ENCODE measurements around the gene FGF13.

FGF13 gene

GRCh38 chrX:138664016-138664415 is 47.5 kb downstream of the FGF13 start:
- H3K27ac ChIP-seq = no peak overlapping the region
- TF ChIP-seq CTCF (IDR thresholded peaks at IDR 0.05; ENCODE audit: low read depth, low read length, missing control alignments) = no peak
- H3K36me3 ChIP-seq (replicated peaks) = no peaks in the 10 kb centered on the region
- in situ Hi-C loops (cut with HindIII; ENCODE audit: low pct_ligation_motif_present, low sequenced_read_pairs) = no loop called here
- H3K27me3 ChIP-seq (replicated peaks) = no peaks in the 10 kb centered on the region
- no peak for DNase-seq
- H3K4me3 ChIP-seq (ENCODE audit: low read depth, low read length) = no peak overlapping the region

- no peak for DNase-seq
- TF ChIP-seq CTCF (IDR thresholded peaks at IDR 0.05; ENCODE audit: low read depth, low read length, missing control alignments) = no peak
- H3K4me3 ChIP-seq (ENCODE audit: low read depth, low read length) = no peak overlapping the region
- H3K36me3 ChIP-seq (replicated peaks) = no peaks in the 10 kb centered on the region
- in situ Hi-C loops (cut with HindIII; ENCODE audit: low pct_ligation_motif_present, low sequenced_read_pairs) = no loop called here
- no peaks in the 10 kb centered on the region for H3K27me3 ChIP-seq (replicated peaks)
- H3K27ac ChIP-seq = no peak overlapping the region
These were observed 60.0 kb downstream of the FGF13 start for GRCh38 chrX:138651494-138651893.

- Histone ChIP-seq H3K27ac (no peak overlapping the region), H3K36me3 (replicated peaks) (no peaks in the 10 kb centered on the region), H3K4me3 (ENCODE audit: low read depth, low read length) (no peak overlapping the region), H3K27me3 (replicated peaks) (no peaks in the 10 kb centered on the region)
- DNase-seq = no peak
- no peak for TF ChIP-seq CTCF (IDR thresholded peaks at IDR 0.05; ENCODE audit: low read depth, low read length, missing control alignments)
- in situ Hi-C loops (cut with HindIII; ENCODE audit: low pct_ligation_motif_present, low sequenced_read_pairs) = no loop called here
These were observed 62.9 kb downstream of the FGF13 start for GRCh38 chrX:138648568-138648967.

GRCh38 chrX:138638996-138639395 is 72.5 kb downstream of the FGF13 start:
- no peak for DNase-seq
- TF ChIP-seq CTCF (IDR thresholded peaks at IDR 0.05; ENCODE audit: low read depth, low read length, missing control alignments) = no peak
- Histone ChIP-seq H3K4me3 (ENCODE audit: low read depth, low read length) (no peak overlapping the region), H3K27me3 (replicated peaks) (no peaks in the 10 kb centered on the region), H3K27ac (no peak overlapping the region), H3K36me3 (replicated peaks) (no peaks in the 10 kb centered on the region)
- in situ Hi-C loops (cut with HindIII; ENCODE audit: low pct_ligation_motif_present, low sequenced_read_pairs) = no loop called here
